Measurements from ENCODE around the gene FCN1. TPM values are rescaled to one million over a fixed set of nuclear protein-coding genes. Genes with fewer than 3 reads are reported as not detected.

The FCN1 gene
- polyA plus RNA-seq, 1 donor (not counting 4 experiments of a cell fraction or from before 2014, with no cell fraction given): not detected

- dilution Hi-C loops (cut with MboI; ENCODE audit: extremely low pct_ligation_motif_present, low sequenced_read_pairs): no loop called here
- Histone ChIP-seq H3K4me3 (ENCODE audit: control insufficient read depth in 2 of 3, extremely low read depth in 1 of 3, insufficient read depth in 2 of 3, low read depth in 1 of 3, low read length in 3 of 3) (no peak overlapping the region), H2AFZ (ENCODE audit: control insufficient read depth, low read length) (no peak overlapping the region), H3K27ac (ENCODE audit: control insufficient read depth, insufficient read depth, low read length) (no peak overlapping the region), H3K4me2 (ENCODE audit: control insufficient read depth, extremely low read depth, insufficient read depth, low read depth, low read length) (no peak overlapping the region), H3K4me1 (ENCODE audit: control insufficient read depth, extremely low read depth, insufficient read depth, low read length) (no peaks in the 10 kb centered on the region), H3K36me3 (ENCODE audit: control insufficient read depth in 2 of 2, extremely low read depth in 1 of 2, insufficient read depth in 2 of 2, low read length in 2 of 2) (no peaks in the 10 kb centered on the region), H3K9ac (ENCODE audit: control insufficient read depth, extremely low read depth, insufficient read depth, low read length) (no peak overlapping the region), H3K9me3 (ENCODE audit: control insufficient read depth, low read depth, low read length) (no peaks in the 10 kb centered on the region), H3K79me2 (ENCODE audit: control insufficient read depth, insufficient read depth, low read length) (no peaks in the 10 kb centered on the region), H3K27me3 (ENCODE audit: control insufficient read depth, extremely low read depth, insufficient read depth, low read length) (no peaks in the 10 kb centered on the region), H4K20me1 (ENCODE audit: control insufficient read depth, extremely low read depth, insufficient read depth, low read length) (no peaks in the 10 kb centered on the region), H3K9me1 (ENCODE audit: control insufficient read depth, extremely low read depth, insufficient read depth, low read length) (no peaks in the 10 kb centered on the region)
- no peak for TF ChIP-seq EZH2 (IDR thresholded peaks at IDR 0.05; ENCODE audit: low read length)
- TF ChIP-seq, protein P1, sequence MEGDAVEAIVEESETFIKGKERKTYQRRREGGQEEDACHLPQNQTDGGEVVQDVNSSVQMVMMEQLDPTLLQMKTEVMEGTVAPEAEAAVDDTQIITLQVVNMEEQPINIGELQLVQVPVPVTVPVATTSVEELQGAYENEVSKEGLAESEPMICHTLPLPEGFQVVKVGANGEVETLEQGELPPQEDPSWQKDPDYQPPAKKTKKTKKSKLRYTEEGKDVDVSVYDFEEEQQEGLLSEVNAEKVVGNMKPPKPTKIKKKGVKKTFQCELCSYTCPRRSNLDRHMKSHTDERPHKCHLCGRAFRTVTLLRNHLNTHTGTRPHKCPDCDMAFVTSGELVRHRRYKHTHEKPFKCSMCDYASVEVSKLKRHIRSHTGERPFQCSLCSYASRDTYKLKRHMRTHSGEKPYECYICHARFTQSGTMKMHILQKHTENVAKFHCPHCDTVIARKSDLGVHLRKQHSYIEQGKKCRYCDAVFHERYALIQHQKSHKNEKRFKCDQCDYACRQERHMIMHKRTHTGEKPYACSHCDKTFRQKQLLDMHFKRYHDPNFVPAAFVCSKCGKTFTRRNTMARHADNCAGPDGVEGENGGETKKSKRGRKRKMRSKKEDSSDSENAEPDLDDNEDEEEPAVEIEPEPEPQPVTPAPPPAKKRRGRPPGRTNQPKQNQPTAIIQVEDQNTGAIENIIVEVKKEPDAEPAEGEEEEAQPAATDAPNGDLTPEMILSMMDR (optimal IDR thresholded peaks at IDR 0.05 in 1 of 3, IDR thresholded peaks at IDR 0.05 in 1 of 3, conservative IDR thresholded peaks at IDR 0.05 in 1 of 3; ENCODE audit: extremely low read depth in 1 of 3, insufficient read depth in 2 of 3, low read length in 3 of 3): no peak
- no peak for DNase-seq (ENCODE audit: low read depth, low spot score)
- FAIRE-seq: no peak
These were observed 45.9 kb downstream of the FCN1 start for GRCh38 chr9:134871697-134872340.

GRCh38 chr9:134870746-134871662 is 46.7 kb downstream of the FCN1 start:
- Histone ChIP-seq H3K27me3 (ENCODE audit: control insufficient read depth, extremely low read depth, insufficient read depth, low read length) (no peaks in the 10 kb centered on the region), H3K4me3 (ENCODE audit: control insufficient read depth in 2 of 3, extremely low read depth in 1 of 3, insufficient read depth in 2 of 3, low read depth in 1 of 3, low read length in 3 of 3) (no peak overlapping the region), H3K9me1 (ENCODE audit: control insufficient read depth, extremely low read depth, insufficient read depth, low read length) (no peaks in the 10 kb centered on the region), H3K27ac (ENCODE audit: control insufficient read depth, insufficient read depth, low read length) (no peak overlapping the region), H3K9ac (ENCODE audit: control insufficient read depth, extremely low read depth, insufficient read depth, low read length) (no peak overlapping the region), H3K9me3 (ENCODE audit: control insufficient read depth, low read depth, low read length) (no peaks in the 10 kb centered on the region), H2AFZ (ENCODE audit: control insufficient read depth, low read length) (no peak overlapping the region), H3K79me2 (ENCODE audit: control insufficient read depth, insufficient read depth, low read length) (no peaks in the 10 kb centered on the region), H3K4me1 (ENCODE audit: control insufficient read depth, extremely low read depth, insufficient read depth, low read length) (no peaks in the 10 kb centered on the region), H3K4me2 (ENCODE audit: control insufficient read depth, extremely low read depth, insufficient read depth, low read depth, low read length) (no peak overlapping the region), H4K20me1 (ENCODE audit: control insufficient read depth, extremely low read depth, insufficient read depth, low read length) (no peaks in the 10 kb centered on the region), H3K36me3 (ENCODE audit: control insufficient read depth in 2 of 2, extremely low read depth in 1 of 2, insufficient read depth in 2 of 2, low read length in 2 of 2) (no peaks in the 10 kb centered on the region)
- dilution Hi-C loops (cut with MboI; ENCODE audit: extremely low pct_ligation_motif_present, low sequenced_read_pairs): no loop called here
- no peak for DNase-seq (ENCODE audit: low read depth, low spot score)
- TF ChIP-seq, protein P1 (optimal IDR thresholded peaks at IDR 0.05 in 1 of 3, IDR thresholded peaks at IDR 0.05 in 1 of 3, conservative IDR thresholded peaks at IDR 0.05 in 1 of 3; ENCODE audit: extremely low read depth in 1 of 3, insufficient read depth in 2 of 3, low read length in 3 of 3): no peak
- no peak for TF ChIP-seq EZH2 (IDR thresholded peaks at IDR 0.05; ENCODE audit: low read length)
- no peak for FAIRE-seq

Data from keratinocyte (primary cell).